CD4-positive, alpha-beta T cell treated with Interleukin-1 beta for 1 hour (primary cell): ENCODE data around the gene TRIOBP.

Experiments
- DNase-seq, 2 donors: peaks; one replicate each; pipeline ENCODE4 v3.0.0-alpha.2; 2020 to 2022

TRIOBP gene

DNA sequence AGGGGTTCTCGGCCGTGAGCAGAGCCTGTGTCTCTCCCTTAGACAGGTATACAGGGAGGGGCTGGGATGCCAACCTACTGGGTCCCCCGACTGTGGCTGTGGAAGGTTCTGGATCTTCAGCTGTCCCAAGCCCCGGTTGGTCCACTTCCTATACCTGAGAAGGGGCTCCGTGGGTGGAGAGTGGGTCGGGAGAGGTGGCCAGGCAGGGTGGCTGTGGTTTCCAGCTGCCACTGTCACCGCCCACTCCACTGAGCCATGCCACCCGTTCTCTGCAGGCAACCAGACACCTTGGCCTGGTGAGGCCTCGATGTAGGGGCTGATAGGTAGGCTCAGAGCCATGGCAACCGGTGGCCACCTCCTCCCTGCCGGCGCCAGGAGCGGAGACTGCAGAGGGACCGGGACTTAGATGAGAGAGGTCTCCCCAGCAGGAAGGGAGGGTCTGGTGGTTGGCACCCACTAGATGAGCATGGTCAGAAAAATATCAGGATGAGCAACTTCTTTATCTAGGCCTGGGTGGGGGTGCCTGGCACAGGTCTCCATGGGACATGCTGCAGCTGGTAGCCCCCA, 53.8 kb downstream of the TRIOBP start:
- DNase-seq = no peak

DNA sequence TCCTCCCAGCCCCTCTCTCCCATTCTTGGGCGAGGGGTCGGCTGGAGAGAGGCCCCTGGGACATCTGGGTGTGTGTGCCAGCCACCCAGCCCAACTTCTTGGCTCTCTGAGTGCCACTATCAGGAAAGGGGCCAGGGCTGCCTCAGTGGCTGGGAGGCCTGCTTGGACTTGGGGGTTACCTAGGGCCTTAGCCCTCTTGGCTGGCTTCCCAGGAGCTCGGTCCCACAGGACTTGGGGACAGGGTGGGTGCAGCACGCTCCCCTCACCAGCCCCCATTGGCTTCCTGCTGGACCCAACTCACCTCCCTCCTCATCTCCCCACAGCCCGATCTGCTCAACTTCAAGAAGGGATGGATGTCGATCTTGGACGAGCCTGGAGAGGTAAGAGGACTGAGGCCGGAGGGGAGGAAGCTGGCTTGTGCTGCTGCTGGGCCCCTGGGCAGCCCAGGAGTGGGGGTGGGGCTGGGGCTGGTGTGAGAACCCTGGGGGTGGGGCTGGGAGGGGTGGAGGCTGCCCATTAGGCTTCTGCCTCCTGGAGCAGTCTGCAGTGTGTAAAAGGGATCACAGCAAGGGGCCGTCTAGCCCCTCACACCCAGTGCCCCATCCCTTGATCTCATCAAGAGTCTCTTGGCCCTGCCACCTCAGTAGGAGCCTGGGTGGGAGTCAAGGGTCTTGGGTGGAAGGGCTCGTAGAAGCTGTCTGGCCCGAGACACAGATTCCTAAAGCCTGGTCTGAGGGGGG, 54.8 kb downstream of the TRIOBP start:
- no peak for DNase-seq

DNA sequence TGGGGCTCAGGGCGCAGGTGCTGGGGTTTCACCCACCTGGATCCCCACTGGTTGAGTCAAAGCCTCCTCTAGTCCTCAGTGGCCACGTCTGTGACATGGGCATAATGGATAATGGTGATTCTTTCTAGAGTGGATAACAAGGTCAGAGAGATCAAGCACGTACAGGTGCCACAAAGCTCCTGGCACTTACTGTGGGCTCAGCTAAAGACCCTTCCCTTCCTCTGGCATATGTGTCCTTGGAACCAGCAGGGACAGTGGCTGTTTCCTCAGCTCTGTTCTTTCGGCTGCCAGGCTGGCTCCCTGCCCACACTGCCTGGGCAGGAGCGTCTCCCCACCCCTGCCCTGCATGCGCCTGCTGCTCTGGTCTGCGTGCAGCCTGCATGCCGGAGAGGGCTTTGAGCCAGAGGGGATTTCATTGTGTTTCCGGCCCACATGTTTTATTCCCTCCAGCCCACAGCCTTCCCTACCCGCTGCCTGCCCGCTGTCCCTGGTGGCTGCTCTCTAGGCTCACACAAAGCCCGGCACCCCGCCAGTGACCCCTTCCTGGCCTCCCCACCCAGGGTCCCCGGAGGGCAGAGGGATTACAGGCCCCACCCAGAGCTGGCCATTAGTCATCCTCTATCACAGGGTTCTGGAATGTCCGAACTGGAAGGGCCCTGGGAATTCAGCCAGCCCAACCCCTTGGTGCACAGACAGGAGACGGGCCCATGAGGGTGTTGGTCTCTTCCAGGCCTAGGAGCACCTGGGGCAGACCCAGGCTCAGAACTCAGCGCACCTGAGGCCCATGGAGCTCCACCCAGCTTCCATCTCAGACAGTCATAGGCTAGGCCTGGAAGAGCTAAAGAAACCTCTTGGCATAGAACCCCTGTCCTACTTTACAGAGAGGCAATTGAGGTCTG, 55.6 kb downstream of the TRIOBP start:
- no peak for DNase-seq

DNA sequence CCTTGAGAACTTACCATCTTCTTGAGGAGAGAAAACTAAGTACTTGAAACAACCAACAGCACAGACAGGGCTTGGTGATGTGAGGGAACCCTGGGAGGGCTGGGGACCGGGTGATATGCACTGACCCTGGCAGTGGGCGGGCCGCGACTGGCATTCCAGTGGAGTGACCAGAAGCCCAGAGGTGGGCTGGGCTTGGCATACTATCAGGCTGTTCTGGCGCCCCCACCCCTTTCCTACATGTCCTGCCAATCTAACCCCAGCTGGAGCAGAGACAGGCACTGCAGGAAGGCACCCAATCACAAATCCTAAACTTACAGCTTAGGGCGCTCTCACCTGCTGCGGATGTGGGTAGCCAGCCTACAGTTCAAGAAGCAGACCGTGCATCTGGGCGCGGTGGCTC, 56.9 kb downstream of the TRIOBP start:
- no peak for DNase-seq

DNA sequence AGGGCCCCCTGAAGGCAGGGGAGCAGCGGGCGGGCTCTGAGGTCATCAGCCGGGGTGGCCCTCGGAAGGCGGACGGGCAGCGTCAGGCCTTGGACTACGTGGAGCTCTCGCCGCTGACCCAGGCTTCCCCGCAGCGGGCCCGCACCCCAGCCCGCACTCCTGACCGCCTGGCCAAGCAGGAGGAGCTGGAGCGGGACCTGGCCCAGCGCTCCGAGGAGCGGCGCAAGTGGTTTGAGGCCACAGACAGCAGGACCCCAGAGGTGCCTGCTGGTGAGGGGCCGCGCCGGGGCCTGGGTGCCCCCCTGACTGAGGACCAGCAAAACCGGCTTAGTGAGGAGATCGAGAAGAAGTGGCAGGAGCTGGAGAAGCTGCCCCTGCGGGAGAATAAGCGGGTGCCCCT, 60.8 kb downstream of the TRIOBP start:
- no peak for DNase-seq

DNA sequence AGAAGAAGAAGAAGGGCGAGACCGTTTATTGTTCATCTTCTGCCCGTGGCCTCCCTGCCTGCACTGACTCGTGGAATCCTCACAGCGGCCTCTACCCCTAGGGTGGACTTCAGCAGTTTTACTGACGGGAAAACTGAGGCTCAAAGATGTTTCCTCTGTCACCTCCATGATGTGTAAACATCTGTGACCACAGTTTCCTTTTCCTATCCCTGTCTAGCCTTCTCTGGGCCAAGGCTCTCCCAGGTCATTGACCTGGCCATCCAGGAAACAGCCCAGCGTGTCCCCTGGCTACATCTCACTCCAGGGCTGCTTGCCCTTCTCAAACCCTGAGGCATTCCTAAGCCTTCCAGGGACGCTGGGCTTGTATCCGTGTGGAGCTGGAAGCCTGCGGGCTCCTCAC, 61.8 kb downstream of the TRIOBP start:
- DNase-seq = no peak

DNA sequence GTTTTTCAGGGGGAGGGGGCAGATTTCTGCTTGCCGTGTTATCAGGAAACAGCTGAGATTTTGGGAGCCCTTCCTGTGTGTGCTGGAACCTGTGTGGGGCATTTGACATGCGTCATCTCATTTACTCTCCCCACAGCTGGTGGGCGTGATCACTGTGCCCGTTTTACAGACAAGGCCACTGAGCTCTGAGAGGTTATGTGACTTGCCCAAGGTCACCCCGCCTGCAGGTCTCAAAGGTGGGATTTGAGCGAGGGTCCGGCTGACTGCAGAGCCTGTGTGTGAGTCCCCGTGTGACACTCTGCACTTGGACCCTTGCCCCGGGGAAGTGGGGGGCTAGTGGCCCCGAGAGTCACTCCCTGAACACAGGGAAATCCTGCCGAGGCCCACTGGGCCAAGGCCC, 62.4 kb downstream of the TRIOBP start:
- DNase-seq = no peak

DNA sequence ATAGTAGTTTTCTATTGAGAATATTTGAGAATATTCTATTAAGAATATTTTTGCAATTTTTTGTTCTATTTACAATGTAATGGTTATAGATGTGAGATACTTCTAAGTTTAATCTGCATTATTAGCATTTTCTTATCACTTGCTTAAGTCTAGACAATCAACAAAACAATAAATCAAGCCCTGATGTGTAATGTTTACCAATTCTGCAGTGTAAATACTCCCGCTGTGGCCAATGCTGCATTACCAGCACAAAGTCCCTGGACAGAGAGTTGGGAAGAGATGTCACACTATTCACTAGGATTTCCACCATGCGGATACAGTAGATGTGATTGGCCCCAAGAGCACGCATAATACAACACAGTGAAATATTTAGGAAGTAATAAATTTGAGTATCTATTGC, 63.3 kb downstream of the TRIOBP start:
- DNase-seq = no peak

DNA sequence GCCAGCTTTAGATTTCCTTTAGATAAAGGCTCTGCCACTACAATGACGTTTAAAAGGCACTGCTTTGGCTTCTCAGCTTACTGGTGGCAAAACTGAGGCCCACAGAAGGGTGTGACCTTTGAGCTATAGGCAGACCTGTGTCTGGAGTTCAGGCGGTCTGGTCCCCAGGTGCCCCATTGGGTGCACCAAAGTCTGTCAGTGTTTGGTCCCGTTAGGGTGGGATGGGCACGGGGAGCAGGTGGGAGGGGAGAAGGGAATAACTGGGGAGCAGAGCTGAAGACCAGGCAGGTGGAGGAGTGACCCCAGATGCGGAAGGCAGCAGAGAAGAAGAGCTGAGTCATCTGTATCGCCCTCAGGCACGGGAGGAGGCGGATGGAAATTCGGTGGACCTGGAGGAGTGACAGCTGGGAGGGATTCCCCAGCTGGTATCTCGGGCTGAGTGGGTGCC, 65.6 kb downstream of the TRIOBP start:
- DNase-seq = no peak

DNA sequence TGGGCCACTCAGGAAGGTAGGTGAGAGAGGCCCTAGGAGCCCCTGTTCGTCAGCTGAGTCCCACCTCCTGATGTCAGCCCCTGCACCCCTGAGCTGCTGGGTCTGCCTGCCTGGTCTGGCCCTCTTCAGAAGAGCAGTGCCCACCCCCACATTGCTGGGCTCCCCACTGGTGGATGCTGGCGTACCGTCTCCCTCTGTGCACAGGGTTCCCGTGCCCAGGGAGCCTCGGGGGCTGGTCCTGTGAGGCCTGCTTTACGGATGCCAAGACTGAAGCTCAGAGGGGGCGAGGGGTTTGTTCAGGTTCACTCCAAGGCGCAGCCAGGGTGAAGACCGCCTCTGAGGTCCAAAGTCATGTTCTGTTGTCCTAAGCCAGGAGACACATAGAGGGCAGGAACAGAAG, 66.2 kb downstream of the TRIOBP start:
- DNase-seq = no peak

DNA sequence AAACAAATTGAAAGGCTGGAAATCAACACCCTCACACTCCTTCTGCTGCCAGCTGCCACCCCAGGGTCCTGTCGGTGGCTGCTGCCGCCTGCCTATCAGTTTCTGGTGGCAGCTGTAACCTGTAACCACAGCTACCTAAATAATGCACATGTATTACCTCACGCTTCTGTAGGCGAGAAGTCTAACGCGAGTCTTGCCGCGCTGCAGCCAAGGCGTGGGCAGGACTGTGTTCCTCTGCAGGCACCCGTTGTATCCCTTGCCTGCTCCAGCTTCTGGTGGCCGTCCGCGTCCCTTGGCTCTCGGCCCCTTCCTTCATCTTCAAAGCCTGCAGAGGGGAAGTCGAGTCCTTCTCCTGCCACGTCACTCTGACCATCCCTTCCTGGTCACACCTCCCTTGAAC, 66.8 kb downstream of the TRIOBP start:
- DNase-seq = no peak

DNA sequence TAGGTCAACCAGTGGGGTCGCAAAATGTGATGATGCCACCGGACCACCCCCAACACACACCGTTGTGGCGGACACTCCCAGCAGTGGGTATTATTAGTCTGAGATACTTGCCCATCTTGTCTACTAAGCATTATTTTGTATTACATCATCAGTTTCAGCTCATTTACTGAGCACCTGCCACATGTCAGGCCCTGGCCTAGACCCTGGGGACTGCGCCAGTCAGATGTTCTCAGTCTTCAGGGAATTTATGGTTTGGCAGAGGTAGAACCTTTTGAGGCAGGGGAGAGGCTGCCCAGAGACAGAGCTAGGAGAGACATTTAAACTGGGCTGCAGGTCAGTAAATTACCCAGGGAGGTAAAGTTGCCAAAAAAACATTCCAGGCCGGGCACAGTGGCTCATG, 67.8 kb downstream of the TRIOBP start:
- DNase-seq = no peak

DNA sequence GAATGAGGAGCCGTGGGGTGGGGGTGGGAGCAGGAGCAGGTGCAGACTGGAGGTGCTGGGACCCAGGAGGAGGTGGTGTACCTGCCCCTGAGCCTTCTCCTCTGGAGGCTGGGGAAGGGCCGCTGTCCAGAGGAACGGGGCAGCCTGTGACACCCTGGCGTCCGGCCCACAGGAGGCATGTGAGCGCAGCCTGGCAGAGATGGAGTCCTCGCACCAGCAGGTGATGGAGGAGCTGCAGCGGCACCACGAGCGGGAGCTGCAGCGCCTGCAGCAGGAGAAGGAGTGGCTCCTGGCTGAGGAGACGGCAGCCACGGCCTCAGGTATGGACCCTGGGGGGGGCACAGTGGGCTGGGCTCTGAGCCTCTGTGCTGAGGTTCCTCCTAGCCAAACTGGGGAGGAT, 68.7 kb downstream of the TRIOBP start:
- no peak for DNase-seq

DNA sequence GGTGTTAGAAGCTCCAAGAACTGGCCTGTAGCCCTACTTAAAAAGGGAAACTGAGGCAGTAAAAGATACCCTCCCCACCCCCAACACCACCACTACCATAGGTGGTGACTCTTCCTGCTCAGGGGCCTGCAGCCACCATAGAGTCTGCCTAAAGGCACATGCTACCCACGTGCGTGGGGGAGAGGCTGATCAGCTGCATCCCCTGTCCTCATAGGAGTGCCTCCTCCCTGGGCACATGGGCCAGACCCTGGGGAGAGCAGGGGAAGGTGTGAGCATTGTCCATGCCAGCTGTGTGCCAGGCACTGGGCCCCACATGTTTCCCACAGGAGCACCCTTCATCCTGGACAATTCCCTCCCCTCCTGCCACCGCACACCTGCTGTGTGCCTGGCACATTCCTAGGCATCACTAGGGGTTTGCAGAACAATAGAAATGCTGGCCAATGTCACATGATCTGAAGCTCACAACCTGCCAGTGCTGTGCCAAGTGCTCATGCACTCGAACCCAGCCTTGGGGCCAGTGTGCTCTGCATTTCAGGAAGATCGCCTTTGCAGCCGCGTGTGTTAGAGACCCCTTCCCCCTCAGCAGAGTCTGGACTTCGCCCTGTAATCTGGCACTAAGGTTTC, 69.2 kb downstream of the TRIOBP start:
- no peak for DNase-seq

DNA sequence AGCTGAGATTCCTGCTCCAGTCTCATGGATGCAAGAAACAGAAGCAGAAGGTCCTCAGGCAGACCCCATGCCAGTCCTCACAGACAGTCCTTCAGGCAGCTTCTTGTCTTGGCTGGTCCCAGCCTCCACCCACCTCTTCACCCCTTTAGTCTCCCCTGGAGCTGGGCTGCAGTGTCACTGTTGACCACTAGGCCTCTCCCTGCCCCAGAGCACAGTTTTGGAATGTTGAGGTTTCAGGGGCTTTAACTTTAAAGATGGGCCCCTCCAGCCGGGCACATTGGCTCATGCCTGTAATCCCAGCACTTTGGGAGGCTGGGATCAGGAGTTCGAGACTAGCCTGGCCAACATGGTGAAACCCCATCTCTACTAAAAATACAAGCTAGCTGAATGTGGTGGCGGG, 71.4 kb downstream of the TRIOBP start:
- no peak for DNase-seq

DNA sequence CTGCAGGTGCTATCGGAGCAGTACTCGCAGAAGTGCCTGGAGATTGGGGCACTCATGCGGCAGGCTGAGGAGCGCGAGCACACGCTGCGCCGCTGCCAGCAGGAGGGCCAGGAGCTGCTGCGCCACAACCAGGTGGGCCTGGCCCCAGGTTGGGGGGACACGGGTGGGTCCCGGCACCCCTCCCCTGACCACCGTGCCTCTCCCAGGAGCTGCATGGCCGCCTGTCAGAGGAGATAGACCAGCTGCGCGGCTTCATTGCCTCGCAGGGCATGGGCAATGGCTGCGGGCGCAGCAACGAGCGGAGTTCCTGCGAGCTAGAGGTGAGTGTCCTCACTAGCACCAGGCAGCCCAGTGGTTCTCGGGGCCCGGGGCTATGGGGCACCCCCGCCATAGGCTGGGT, 72.2 kb downstream of the TRIOBP start:
- DNase-seq = no peak

DNA sequence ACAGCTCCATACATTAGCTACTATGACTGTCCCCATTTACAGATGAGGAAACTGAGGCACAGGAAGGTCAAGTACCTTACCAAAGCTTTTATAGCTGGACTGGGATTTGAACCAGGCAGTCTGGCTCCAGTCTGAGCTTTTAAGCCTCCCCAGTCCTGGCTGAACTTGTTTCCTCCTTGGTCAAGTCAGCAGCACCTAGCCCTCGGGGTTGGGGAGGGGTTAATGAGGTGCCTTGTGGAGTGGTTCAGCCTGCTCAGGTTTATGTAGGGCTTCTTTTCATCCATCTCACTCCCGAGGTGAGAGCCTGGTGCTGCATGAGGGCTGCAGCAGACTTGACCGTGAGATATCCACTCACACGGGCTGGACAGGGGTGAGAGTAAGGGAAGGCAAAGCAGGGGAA, 74.2 kb downstream of the TRIOBP start:
- no peak for DNase-seq

DNA sequence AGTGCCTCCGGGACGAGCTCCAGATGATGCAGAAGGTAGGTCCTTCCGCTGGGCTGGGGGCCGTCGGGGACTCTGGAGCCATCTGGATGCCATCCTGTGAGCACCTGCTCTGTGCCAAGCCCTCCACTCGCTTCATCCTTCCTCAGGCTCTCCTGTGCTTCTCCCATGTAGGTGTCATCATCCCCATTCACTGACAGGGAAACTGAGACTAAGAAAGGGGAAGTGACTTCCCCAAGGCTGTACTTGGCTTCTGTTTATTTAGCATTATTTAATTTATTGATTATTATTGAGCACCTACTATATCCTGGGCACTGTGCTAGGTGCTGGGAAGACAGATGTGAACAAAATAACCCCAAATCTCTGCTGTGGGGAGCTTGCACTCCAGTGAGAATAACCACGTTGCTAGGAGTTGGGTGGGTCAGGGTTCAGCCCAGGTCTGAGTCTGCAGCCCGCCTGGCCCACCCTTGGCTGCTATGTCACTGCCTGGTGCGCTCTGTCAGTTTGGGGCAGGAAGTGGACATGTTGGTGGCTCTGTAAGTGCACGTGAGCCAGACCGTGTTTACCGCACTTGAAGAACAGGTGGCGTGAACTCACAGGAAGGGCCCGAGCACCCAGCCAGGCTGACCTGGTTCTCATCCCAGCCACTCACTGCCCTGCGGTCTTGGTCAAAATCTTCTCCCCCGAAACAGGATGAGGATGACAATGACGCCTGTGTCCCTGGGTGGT, 75.0 kb downstream of the TRIOBP start:
- DNase-seq = no peak

DNA sequence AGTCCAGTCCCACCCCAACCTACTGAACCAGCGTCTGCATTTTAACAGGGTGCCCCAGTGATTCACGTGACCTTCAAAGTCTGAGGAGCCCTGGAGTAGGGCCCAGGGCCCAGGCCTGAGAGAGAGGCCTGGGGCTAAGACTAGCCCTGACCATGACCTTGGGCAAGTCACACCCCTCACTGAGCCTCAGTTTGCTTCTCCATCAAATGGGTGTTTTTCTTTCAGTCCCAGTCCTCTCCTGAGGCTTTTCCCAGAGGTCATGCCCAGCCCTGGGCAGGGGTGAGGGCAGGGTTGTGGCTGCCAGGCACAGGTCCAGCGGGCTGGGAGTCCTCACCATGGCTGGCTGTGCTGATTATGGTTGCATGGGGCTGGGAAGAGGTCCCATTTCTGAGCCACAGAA, 77.9 kb downstream of the TRIOBP start:
- DNase-seq = no peak

DNA sequence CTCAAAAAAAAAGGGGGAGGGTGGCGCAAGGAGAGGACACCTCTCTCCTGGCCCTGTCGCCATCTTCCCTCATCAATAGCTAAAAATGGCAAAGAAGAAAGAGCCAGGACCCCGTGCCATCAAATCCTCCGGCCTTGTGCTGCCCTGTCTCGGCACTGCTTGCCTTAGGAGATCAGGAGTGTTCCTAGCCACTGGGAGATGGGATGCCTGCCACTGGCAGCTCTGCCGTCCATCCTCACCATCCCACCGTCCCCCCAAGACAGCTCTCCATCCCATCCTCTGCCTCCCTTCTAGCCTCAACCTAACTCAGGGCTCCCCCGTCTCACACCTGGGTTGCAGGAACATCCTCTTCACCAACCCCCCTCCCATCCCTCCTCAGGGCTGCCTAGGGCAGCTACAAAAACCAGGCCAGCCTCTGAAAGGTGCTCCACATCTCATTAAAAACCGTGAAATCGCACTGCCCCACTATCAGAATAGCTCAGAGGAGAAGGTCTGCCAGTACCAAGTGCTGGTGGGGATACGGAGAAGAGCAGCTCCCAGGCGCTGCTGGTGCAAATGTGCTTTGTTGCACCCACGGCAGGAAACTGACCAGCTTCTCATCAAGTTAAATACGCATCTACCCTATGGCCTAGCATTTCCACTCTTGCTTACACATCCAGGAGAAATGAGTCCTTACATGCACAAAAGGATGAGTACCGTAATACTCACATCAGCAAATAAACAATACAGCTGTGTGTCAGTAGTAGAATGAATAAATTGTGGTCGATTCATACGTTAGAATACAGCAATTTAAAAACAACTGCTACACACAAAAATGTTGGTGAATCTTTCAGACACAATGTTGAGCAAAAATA, 79.2 kb downstream of the TRIOBP start:
- DNase-seq = no peak

DNA sequence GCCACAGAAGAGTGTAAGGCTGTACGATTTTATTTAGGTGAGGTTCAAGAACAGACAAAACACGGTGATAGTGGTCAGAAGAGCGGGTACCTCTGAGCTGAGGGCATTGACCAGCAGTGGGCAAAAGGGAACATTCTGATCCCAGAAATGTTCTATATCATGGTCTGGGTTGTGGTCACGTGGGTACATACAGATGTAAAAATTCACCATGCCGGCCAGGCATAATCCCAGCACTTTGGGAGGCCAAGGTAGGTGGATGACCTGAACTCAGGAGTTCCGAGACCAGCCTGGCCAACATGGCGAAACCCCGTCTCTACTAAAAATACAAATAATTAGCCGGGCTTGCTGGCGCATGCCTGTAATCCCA, 79.8 kb downstream of the TRIOBP start:
- no peak for DNase-seq

DNA sequence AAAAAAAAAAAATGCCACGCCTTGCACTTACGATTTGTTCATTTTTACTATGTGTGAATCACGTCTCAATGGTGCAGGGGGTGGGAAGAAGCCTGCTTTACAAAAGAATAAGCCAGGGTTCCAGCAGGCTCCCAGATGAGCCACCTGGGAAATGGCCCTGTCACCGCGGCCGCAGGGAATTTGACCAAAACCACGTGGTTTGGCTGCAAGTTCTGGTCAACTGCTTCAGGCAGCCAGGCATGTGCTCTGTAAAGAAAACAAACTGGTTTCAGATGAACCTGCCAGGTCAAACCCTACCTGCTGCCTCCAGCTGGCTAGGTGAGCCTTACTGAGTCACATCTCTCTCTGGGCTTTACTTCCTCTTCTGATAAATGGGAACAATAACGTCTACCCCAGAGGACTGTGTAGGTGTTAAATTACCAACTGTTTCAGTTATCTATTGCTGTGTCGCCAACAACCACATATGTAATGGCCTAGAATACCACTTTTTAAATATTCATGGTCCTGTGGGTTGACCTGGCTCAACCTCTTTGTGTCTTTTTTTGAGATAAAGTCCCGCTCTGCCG, 80.4 kb downstream of the TRIOBP start:
- no peak for DNase-seq
